Endometrium (tissue), 2 donors: ENCODE measurements around the gene TLDC2.
"Not testable (repeated sequence)": the region's sequence is repeated elsewhere in the genome, so short reads cannot be mapped to it uniquely, and the experiment has no call there.

Source experiments
- FAIRE-seq: peaks from 2 replicates; lab custom pipeline; 2012; peaks lifted over from hg19 to GRCh38; lab: Jason Lieb, UNC
- donor health status: control.
- donor health status: control.

TLDC2 gene

DNA sequence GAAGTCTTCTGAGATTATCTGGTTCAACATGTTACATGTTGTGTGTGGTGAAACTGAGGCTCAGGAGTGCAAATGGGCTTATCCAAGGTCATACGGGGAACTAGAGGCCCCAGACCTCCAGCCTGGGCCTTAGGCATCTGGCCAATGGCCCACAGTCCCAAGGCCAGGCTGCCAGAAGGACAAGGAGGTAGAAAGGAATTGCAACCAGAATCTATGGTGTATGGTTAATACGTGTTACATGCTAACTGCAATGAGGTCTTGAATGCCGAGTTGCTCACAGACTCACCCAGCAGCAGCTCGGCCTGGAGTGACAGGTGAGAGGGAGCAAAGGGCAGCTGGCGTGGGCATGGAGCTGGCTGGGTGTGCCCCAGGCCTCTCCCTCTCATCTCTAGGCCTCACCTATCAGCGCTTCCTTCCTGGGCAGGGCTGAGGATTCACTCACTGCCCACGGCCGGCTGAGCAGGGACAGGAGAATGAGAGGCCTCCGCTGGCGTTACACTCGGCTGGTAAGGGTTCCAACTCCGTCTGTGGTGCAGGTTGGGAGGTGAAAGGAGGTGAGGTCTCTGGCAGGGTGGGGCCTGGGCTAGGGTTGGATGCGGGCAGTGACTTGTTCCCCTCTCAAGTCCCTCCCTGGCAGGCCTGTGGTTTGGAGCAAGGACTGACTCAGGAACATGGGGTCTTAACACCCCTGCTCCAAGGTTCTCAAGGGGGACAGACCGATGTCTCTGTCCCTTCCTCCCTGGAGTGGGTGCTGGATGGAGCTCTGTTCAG is at the start of gene TLDC2:
TSS of gene TLDC2 (plus strand) at position 437 of the 771 bp plus-strand sequence. CDS start at position 474, 37 bp downstream.
- no peak for FAIRE-seq

DNA sequence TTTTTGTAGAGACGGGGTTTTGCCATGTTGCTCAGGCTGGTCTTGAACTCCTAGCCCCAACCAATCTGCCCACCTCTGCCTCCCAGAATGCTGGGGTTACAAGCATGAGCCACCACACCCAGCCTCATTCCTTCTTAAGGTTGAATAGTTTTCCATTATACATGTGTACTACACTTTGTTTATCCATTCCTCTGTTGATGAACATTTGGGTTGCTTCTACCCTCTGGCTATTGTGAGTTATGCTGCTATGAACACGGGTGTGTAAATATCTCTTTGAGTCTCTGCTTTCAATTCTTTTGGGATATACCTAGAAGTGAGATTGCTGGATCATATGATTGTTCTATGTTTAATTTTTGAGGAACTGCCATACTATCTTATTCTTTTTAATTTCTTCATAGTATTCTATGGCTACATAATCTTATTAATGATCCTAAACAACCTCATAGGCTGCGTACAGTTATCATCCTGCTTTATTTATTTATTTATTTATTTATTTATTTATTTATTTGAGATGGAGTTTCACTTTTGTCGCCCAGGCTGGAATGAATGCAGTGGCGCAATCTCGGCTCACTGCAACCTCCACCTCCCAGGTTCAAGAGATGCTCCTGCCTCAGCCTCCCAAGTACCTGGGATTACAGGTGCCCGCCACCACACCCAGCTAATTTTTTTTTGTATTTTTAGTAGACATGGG is 49.2 kb upstream of the TLDC2 start:
- FAIRE-seq = no peak

DNA sequence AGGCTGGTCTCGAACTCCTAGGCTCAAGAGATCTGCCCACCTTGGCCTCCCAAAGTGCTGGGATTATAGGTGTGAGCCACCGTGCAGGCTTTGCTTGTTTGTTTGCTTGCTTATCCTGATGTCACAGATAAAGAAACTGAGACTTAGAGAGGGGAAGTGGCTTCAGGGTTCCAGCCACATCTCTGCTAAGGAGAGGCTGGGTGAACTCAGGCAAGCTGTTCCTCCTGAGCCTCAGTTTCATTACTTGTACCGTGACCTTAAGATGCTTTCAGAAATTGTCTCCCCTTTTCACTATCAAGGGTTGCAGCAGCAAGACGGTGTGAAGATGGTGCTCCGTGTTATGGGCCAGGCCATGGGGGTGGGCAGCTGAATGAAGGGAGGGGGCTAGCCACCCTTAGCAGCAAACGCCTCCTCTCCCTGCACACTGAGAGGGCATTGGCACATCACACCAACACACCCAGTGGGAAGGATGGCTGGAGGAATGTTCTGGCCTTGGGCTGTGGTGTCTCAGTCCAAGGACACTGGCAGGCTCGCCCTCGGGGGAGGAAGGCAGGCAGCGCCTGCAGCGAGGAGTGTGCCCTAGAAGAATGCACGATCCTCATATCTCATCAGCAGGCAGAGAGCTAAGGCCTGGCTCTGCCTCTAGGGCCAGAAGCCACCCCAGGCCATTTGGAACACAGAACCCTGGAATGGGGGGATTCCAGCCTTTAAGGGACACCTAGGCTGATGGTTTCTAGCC is 48.2 kb upstream of the TLDC2 start:
- no peak for FAIRE-seq

DNA sequence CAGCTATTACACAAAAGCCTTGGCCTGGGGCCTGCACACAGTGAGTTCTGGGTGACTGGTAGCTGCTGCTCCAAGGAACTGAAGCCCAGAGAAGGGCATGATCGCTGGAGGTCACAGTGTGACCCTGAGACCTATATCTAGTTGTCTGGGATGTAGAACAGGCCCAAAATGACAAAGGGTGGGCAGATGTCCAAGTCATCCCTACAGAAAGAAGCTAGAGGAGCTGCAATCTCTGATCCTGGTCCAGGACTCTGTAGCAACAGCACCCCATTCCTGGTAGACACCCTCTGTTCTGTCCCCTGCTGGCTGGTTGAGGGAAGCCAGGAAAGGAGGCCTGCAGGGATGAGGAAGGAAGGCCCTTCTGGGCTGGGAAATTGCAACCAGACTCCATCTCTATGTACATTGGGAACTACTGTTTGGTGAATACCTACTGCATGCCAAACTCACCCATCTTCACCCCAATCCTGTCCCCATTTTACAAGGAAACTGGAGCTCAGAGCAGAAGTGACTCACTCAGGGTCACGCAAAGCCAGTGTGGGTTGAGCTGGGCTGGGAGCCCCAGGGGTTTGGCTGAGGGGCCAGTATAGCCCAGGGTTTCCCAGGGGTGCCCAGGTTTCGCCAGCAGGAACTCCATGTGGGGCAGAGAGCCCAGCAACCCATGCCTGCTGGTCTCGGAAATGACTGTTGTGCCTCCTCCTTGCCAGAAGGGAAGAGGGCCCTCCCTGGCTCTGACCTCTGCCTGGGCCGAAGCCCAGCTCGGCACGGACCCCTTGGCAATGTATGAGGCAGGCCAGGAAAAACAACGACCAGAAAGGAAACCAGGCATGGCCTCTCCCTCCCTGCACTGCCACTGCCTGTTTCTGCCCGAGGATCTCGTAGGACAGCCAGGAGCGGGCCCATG is 44.9 kb upstream of the TLDC2 start:
- FAIRE-seq = no peak

DNA sequence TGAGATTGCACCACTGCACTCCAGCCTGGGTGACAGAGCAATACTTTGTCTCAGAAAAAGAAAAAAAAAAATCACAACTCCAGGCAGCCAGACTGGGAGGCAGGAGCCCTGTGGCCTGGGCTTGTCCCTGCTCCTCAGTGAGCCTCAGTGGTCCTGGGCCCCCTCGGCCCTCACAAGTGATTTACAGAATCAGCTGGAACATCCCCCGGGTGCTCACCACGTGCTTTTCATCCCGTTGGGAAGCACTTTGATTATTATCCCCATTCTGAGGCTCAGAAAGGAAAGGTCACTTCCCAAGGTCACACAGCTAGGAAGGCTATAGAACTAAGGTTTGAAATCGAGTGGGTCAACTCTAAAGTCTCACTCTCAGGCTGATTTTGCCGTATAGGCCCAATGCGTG is 43.1 kb upstream of the TLDC2 start:
- FAIRE-seq = no peak

DNA sequence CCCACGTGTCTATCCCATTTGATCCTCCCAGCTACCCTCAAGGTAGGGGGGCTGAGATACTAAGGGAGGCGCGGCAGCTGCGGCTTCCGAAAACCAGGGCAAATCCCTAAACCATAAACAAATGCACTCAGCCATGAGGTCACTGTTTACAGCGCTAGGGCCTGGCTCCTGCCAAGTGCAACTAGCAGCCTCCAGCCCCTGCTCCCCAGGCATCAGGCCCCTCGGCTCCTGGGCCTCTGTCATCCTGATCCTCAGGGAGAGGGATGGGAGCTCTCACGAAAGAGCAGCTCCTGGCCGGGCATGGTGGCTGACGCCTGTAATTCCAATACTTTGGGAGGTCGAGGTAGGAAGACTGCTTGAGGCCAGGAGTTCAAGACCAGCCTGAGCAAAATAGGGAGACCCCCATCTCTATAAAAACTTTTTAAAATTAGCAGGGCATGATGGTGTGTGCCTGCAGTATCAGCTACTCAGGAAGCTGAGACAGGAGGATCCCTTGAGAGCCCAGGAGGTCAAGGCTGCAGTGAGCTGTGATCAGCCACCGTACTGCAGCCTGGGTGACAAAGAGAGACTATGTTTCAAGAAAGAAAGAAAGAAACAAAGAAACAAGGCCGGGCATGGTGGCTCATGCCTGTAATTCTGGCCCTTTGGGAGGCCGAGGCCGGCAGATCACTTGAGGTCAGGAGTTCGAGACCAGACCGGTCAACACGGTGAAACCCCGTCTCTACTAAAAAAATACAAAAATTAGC is 42.5 kb upstream of the TLDC2 start:
- FAIRE-seq = no peak

DNA sequence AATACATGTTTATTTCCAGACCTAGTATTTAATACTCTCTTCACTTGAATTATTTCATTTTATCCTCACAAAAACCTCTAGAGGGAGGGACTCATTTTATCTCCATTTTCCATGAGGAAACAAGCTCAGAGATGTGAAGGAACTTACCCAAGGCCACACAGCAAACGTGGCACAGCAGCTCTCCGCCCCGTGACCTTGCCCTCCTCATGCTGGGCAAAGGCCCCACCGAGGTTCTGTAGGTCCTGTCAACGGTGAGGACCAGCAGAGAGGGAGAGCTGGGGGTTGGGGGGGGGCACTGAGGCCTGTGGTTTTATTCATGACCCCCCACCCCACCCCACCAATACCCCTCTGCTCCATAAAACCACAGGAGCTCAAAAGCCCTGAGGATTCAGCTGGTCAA is 40.9 kb upstream of the TLDC2 start:
- FAIRE-seq = no peak

DNA sequence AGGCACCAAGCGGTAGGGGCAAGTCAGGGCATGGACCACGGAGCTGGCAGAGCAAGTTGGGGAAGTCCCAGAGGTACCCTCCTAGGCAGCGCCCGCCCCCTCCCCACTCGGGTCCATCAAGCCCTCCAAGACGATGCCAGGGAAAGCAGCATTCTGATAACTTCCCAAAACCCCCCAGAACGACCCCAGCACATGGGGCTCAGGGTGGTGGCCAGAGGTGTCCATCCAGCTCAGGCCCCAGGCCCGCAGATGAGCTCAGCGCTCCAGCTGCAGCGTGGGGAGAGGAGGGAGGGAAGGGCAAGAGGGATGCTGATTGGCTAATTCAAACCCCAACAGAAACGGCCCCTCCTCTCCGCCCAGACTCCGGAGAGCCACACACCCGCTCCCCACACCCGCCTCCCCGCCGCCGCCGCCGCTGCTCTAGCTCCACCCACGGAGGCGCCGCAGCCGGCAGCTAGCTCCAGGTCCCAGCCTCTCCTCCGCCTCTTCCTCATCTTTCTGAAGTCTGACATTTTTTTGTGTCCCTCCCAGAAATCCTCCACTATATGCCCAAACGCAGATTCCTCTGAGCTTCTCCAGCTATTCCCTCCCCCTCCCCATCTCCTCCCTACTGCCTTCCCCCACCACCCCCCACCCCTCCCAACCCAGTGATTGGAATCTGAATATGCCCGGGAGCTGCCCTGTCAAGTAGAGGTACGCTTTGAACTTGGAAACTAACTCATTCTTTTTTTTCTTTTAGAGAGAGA is 40.3 kb upstream of the TLDC2 start:
- no peak for FAIRE-seq

DNA sequence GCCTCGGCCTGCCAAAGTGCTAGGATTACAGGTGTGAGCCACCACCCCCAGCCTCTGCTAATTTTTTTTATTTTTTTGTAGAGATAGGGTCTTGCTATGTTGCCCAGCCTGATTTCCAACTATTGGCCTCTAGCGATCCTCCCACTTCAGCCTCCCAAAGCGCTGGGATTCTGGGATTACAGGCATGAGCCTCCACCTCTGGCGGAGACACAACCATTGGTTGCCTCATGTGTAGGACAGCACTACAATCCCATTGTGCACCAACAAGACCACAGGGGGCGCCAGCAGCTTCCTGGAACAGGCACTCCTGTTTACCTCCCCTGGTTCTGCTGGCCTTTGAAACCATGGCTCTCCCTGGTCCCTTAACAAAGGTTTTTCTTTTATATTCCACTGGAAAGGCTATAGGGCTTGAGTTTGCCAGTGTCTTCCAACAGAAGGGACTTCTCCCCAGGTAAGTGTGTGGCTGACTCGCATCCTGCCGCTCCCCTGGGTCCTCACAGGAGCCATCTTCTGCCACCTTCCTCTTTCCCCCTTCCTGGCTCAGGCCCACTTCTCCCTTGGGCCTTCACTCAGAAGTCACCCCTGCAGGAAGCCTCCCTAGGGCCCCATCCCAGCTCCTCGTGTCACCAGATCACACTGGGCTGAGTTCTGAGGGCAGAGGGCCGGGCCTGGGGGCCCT is 39.2 kb upstream of the TLDC2 start:
- FAIRE-seq = no peak

DNA sequence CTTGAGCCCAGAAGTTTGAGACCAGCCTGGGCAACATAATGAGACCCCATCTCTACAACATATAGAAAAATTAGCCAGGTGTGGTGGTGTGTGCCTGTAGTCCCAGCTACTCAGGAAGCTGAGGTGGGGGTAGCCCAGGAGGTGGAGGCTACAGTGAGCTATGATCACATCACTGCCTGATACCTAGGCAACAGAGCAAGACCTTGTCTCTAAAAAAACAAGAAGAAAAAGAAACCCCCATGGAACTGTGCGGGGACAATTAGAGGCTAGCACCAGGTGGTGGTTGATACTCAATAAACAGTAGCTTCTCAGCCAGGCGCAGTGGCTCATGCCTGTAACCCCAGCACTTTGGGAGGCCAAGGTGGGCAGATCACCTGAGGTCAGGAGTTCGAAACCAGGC is 37.6 kb upstream of the TLDC2 start:
- not testable (repeated sequence) for FAIRE-seq

DNA sequence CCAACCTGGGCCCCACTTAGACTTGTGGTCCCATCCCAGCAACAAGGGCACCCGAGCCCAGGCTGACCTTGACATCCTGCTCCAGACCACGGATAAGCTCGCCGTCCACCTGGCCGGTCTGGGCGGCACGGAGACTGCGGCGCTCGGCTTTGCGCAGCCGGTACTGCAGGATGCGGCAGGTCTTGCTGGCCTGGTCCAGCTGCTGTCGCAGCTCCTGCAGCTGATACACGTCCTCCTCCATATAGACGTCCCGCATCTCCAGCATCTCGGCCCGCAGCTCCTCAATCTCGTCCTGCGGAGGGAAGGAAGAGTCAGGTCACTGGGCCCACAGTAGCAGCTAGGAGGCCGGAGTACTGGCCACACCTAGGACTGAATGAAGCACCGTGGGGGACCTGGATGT is 36.8 kb upstream of the TLDC2 start:
- FAIRE-seq = no peak

DNA sequence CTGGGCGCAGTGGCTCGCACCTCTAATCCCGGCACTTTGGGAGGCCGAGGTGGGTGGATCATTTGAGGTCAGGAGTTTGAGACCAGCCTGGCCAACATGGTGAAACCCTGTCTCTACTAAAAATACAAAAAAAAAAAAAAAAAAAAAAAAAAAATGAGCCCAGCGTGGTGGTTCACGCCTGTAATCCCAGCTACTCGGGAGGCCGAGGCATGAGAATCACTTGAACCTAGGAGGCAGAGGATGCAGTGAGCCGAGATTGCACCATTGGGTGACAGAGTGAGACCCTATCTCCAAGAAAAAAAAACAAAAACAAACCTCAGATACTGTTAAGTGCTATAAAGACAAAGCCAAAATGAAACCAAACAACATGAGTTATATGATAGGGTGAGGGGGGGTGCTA is 34.9 kb upstream of the TLDC2 start:
- FAIRE-seq = not testable (repeated sequence)

DNA sequence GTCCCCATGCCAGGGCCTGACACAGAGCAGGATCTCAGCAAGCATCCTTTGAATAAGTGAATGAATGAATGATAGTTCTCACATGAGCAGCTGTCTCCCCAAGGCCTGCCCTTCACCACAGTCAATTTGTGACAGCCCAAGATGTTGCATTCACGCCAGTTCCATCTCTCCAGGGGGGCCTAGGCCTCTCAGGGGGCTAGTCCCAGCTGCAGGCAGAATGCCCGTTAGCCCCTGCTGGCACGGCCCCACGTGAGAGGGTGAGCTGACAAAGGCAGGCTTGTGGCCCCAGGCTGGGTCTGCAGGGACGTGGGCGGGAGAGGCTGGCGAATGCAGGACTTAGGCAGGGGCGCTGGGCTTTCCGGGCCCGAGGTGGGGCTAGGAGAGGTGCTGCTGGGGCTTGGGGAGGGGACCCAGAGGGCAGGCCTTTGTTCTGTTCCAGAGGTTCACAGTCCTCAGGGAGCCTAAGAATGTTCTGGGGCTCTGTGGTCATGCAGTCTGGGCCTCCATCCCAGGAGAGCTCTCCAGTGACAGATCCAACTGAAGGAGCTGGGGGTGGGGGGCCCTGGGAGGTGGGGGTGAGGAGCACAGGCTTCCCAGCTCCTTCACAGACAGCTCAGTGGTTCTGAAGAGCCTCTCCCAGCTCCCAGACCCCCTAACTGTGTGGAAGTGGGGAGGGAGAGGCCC is 30.5 kb upstream of the TLDC2 start:
- no peak for FAIRE-seq

DNA sequence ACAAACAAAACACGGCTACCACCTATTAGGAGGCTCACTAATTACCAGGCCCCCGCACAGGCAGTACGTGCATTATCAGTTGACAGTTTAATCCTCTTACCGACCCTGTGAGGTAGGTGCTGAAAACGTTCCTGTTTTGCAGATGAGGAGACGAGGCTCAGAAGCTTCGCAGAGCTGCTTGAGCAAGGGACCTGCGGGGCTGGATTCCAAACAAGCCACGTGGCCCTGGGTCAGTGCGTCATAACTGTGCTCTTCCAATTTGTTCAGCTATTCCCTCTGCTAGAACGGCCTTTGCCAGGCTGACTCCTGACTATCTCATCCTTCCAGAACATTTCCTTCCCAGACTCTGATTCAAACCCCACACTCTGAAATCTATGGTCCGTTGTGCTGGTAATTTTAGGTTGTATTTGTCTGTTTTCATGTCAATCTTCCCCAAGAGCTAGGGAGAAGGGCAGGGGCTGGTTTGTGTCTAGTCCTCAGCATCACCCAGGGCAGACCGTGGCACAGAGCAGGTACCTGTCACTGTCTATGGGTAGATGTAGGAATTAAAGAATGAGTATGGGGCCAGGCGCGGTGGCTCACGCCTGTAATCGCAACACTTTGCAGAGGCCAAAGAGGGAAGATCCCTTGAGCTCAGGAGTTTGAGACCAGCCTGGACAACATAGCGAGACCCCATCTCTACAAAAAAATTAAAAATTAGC is 28.8 kb upstream of the TLDC2 start:
- FAIRE-seq = no peak

DNA sequence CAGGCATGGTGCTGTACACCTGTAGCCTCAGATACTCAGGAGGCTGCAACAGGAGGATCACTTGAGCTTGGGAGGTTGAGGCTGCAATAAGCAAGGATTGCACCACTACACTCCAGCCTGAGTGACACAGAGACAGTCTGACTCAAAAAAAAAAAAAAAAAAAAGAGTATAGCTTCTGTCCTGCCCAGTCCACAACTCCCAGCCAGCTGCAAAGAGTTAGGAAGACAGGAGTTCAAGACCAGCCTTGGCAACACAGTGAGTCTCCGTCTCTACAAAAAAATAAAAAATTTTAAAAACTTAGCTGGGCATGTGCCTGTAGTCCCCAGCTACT is 28.3 kb upstream of the TLDC2 start:
- FAIRE-seq = no peak

DNA sequence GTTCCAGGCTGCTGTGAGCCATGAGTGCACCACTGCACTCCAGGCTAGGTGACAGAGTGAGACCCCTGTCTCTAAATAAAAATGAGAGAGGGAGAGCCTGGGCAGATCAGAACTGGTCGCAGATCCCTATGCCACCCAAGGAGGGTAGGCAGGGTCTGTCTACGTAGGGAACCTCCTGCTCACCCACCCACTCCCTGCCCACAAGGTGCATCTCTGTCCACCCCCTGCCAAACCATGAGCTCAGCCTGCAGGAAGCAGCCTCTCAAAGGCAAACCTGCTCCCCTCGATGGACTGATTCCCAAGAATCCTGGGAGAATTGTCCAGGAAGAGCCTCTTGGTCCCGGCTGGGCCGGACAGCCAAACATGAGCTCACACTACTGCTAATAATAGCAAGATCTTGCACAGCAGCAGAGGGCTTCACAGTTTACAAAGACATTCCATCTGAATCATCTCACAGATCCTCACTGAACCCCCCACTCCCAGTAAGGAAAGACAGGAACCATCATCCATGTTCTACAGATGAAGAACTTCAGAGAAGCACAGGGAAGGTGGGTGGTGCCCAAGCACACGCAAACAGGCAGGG is 27.8 kb upstream of the TLDC2 start:
- no peak for FAIRE-seq

DNA sequence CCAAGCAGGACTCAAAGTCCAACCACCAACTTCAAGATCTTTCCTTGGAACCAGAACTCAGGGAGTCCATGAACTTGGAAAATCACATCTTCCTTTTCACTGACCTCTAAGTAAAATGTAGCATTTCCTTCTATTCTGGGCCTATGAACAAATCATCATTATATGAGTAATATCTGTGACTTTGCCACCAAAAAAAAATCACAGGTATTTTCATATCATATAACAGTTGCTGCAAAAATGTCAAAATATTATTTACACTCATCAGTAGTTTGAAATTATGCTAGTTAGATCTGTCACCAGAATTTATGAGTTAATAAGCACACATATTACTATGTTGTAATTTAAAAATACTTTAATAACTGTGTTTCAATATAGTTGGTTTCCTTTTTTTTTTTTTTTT is 27.3 kb upstream of the TLDC2 start:
- FAIRE-seq = no peak

DNA sequence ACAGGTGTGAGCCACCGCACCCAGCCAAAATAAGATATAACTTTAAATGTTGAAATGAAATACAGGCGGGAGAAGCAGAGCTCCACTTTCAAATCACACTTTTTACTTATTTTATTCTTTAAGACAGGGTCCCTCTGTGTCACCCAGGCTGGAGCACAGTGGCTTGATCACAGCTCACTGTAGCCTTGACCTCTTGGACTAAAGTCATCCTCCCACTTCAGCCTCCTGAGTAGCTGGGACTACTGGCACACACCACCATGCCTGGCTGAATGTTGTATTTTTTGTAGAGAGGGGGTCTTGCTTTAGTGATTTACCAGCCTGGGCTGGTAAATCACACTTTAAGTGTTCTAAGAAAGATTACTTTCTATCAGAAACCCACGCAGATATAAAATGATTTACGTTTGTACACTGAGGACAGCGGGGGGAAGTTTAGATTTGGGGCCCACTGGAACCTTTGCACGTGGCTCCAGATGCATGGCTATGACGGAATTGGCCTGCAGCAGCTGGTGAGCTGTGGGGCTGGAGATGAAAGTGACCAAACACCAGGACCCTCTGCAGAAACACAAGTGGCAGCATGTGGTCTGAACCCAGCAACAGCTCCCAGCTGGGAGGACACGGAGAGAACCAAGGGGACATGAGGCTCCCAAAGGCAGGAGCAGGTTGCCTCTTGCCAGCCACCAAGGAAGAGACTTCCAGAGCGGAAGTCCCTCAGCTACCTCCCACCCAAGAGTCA is 26.4 kb upstream of the TLDC2 start:
- no peak for FAIRE-seq
